ENCODE measurements around the gene P2RY1.

Gene P2RY1, protein sequence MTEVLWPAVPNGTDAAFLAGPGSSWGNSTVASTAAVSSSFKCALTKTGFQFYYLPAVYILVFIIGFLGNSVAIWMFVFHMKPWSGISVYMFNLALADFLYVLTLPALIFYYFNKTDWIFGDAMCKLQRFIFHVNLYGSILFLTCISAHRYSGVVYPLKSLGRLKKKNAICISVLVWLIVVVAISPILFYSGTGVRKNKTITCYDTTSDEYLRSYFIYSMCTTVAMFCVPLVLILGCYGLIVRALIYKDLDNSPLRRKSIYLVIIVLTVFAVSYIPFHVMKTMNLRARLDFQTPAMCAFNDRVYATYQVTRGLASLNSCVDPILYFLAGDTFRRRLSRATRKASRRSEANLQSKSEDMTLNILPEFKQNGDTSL

DNA sequence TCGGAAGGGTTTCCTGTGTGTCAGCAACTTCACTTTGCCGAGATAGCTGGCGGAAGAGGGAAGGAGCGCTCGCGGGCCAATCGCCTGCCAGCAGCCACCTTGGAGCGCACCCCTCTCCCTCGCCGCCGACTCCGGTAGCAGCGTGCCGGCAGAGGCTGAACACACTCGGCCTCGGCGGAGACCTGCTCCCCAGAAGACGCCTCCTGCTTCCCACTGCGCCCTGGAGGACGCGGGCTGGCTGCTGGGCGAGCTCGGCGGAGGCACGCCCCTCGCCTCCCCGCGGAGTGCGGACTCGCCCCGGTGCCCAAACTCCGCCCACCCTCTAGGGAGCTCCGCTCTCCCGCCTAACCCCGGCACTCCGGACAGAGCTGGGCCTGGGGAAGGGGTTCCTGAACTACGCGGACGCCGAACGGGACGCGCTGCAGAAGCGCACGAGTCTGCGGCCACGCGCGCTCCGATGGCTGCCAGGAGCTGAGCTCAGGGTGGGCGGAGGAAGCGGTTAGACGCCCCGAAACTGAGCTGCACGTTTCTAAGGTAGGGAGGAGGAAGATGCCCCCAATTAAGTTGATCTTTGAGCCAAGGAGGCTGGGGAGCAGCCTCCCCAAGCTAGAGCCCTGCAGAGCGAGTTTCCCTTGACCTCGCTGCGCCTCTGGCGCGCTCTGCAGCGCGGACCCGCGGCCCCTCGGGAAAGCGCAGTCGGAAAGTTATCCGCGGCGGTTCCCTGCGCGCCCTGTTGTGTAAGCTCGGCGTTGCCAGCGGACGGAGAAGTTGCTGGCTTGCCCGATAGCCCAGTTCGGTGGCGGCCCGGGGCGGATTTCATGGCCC, at the start of gene P2RY1:
Gene P2RY1 (plus strand): TSS at position 356 of the 825 bp plus-strand sequence. CDS start 652 bp downstream, outside the sequence.
- in situ Hi-C loops (cut with MboI; ENCODE audit: low sequenced_read_pairs) = no loop called here
- Histone ChIP-seq H3K4me3 (peak within 1 kb of the TSS; percentile 57), H3K4me1 (peaks cover 7% of the 10 kb centered on the region; the same call in 1 of the 2 replicates), H3K9me3 (no peaks in the 10 kb centered on the region), H3K27me3 (ENCODE audit: low read depth) (no peaks in the 10 kb centered on the region), H3K36me3 (replicated peaks) (no peaks in the 10 kb centered on the region)
- DNase-seq (ENCODE audit: low spot score in 2 of 2) = peak; percentile 73 to 88

DNA sequence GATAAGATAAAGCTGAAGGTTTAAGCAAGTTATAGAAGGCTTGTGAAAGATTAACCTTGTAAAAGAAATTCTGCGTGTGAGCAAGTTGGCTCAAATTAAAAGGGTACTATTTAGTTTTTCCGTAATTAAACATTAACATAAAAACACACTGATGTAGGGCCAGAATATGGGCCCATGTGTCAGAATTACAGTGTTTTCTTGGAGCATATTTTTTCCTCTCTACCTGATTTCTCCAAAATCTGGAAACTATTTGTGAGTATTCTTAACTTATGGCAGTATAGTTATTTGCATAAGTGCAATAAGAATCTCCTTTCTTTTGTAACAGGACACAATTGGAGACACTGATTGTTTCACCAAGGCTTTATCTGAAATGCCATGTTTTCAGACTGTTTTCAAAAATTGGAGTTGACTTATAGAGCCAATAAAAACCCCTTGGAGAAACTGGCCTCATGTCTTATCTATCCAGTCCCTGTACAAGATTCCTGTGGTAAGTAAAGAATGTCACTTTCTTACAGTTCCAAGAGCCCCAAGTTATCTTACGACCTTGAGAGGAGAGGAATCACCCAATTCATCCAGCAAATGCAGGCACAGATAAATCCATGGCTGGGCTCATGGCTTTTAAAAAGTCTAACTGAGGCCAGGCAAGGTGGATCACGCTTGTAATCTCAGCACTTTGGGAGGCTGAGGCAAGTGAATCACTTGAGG, 47.8 kb upstream of the P2RY1 start:
- H3K27me3 ChIP-seq (ENCODE audit: low read depth) = no peaks in the 10 kb centered on the region
- DNase-seq (ENCODE audit: low spot score in 2 of 2) = no peak
- no peaks in the 10 kb centered on the region for H3K9me3 ChIP-seq
- H3K4me1 ChIP-seq = peaks cover 13% of the 10 kb centered on the region; the same call in 1 of the 2 replicates
- no peaks in the 10 kb centered on the region for H3K36me3 ChIP-seq (replicated peaks)
- in situ Hi-C loops (cut with MboI; ENCODE audit: low sequenced_read_pairs) = no loop called here
- H3K4me3 ChIP-seq = no peak overlapping the region

DNA sequence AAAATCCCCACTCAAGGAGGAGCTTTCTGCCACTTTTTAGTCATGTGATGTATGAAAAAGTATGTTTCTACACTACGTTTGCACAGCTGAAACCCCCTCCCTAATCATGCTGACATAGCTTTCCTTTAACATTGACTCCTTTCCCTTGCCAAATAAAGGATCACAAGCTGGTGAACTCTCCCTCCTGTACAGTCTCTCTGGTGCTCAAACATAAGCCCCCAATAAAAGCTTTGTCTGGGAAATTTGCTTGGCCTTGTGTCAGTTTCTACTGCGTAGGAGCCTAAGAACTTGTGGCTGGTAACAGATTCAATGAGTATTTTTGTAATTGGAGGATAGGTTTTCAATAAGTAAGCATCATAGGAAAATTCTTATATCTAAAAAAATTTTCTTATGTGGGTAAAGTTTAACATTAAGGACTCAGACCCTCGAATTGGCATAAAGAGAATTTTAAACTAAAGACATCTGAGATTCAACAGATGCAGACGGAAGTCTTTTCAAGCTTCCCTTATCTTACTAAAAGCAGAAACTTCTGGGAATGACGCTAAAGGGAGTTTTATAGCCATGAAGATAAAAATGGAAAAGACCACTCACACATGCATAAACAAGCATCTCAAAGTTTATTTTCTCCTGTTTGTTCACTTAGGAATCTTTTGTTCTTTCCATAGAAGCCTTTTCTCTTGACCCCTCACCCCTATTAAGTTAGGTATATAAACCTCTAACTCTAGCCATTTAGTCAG, 44.1 kb upstream of the P2RY1 start:
- peak; percentile 13 to 65 for DNase-seq (ENCODE audit: low spot score in 2 of 2)
- in situ Hi-C loops (cut with MboI; ENCODE audit: low sequenced_read_pairs) = no loop called here
- Histone ChIP-seq H3K9me3 (no peaks in the 10 kb centered on the region), H3K4me1 (peaks cover 13% of the 10 kb centered on the region; the same call in 1 of the 2 replicates), H3K4me3 (no peak overlapping the region), H3K27me3 (ENCODE audit: low read depth) (no peaks in the 10 kb centered on the region), H3K36me3 (replicated peaks) (no peaks in the 10 kb centered on the region)

DNA sequence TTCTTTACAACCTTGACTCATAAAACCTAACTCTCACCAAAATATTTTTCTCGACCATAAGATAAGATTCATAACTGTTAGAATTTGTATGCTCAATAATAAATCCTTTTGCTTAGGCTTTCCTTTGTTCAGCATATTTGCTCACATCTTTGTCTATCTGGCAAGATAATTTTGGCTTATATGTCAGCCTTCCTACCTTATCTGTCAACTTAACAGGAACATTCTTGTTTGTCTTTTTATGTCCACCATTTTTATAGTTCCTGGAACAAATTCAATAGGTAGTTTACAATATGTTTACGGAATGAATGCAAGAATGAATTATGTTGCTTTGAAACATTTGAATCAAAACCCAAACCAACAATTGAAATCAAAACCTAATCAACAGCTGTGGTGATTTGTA, 41.0 kb upstream of the P2RY1 start:
- Histone ChIP-seq H3K9me3 (no peaks in the 10 kb centered on the region), H3K4me1 (peaks cover 8% of the 10 kb centered on the region; the same call in 1 of the 2 replicates), H3K4me3 (no peak overlapping the region), H3K36me3 (replicated peaks) (no peaks in the 10 kb centered on the region), H3K27me3 (ENCODE audit: low read depth) (no peaks in the 10 kb centered on the region)
- no peak for DNase-seq (ENCODE audit: low spot score in 2 of 2)
- in situ Hi-C loops (cut with MboI; ENCODE audit: low sequenced_read_pairs) = no loop called here

DNA sequence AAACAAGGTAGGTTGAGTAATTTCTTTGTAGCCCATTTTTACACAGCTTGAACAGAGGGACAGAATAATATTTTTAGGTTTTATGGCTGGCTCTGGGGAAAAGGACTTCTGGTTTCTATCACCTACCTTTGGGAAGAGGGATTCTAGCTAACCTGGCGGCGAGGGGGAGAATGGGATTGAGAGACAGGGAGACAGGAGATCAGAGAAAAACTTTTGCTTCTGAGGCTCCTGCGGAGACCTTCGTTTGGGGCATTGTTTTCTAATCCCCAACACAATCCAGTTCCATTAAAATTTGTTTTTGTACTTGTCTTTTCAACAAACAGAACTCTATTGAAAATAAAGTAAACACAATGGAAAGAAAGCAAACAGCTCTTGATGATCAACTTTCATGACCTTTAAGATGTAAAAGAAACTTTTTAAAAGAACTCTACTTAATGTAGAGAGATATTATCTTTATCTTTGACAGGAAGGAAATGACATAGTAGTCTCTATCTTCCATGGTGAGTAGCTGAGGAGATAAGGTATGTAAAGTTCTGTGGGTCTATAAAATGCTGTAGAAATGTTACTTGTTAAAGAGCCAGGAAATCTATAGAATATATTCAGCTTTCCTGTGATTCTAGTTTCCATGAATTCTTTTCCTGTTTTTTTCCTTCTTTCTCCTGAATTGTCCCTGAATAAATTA, 37.0 kb upstream of the P2RY1 start:
- H3K9me3 ChIP-seq = no peaks in the 10 kb centered on the region
- no peaks in the 10 kb centered on the region for H3K36me3 ChIP-seq (replicated peaks)
- H3K4me3 ChIP-seq = no peak overlapping the region
- in situ Hi-C loops (cut with MboI; ENCODE audit: low sequenced_read_pairs) = no loop called here
- no peaks in the 10 kb centered on the region for H3K4me1 ChIP-seq
- H3K27me3 ChIP-seq (ENCODE audit: low read depth) = no peaks in the 10 kb centered on the region
- DNase-seq (ENCODE audit: low spot score in 2 of 2) = no peak

DNA sequence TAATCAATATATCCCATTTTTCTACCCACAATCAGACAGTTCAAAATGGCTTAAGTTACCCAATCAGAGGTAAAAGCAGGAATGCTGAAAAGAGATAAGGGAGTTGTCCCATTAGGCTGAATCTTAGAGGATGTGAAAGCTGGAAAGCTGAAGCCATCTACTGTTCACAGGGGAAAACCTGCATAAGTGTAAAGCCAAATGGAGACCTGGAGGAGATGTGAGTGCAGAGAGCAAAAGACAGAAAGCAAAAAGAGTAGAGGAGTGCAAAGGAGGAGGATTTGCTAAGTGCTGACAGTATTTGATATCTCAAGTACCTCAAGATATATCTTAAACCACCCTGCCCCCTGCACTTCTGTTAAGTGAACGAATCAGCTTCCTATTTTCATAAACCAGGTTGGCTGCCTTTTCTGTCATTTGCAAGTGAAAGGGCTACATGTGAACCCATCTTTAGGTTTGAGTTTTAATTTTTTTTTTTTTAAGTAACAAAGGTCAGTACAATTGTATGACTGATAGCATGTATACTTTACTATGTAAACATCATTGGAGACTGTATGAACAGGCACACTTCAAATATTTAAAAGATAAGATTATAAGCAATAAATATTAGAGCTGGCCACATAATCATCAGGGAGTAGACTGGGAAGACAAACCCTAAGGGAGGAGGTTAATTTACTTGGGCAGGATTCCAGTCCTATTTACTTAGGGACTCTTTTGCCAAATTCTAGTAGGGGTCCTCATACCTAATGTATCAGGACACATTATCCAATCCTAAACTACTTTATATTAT, 22.8 kb upstream of the P2RY1 start:
- in situ Hi-C loops (cut with MboI; ENCODE audit: low sequenced_read_pairs) = no loop called here
- Histone ChIP-seq H3K36me3 (replicated peaks) (no peaks in the 10 kb centered on the region), H3K9me3 (no peaks in the 10 kb centered on the region), H3K4me3 (no peak overlapping the region), H3K27me3 (ENCODE audit: low read depth) (peaks cover 4% of the 10 kb centered on the region), H3K4me1 (no peaks in the 10 kb centered on the region)
- no peak for DNase-seq (ENCODE audit: low spot score in 2 of 2)

DNA sequence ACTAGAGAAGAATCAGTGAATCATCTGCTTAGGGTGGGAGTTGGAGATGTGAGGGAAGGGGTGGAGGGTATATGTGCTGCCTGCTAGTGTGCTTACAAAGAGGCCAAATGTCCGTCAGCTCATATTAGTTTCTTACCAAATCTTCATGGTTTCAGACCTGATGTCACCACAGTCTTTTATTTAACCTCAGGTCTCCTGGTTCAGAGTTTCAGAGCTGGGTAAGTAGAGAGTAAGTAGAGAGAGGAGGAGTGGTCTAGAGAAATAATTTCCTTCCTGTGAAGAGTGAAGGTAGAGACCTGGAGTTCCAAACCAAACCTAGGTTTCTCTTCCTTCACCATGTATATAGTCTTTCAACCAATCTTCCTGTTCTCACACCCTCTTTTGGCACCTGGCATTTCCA, 17.5 kb upstream of the P2RY1 start:
- Histone ChIP-seq H3K36me3 (replicated peaks) (no peaks in the 10 kb centered on the region), H3K4me3 (no peak overlapping the region), H3K4me1 (no peaks in the 10 kb centered on the region), H3K27me3 (ENCODE audit: low read depth) (peaks cover 4% of the 10 kb centered on the region; the same call in 1 of the 2 replicates), H3K9me3 (no peaks in the 10 kb centered on the region)
- in situ Hi-C loops (cut with MboI; ENCODE audit: low sequenced_read_pairs) = no loop called here
- no peak for DNase-seq (ENCODE audit: low spot score in 2 of 2)

DNA sequence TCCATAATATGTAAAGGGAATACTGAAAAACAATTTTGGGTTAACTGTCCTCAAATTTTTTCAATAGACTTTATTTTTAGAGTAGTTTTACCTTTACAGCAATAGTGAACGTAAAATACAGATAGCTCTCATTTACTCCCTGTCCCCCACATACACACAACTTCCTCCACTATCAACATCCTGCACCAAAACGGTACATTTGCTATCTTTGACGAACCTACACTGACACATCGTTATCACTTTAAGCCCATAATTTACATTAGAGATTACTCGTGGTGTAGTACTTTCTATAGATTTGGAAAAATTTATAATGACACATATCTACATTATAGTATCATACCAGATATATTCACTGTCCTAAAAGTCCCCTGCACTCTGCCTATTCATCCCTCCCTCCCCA, 16.9 kb upstream of the P2RY1 start:
- Histone ChIP-seq H3K27me3 (ENCODE audit: low read depth) (peaks cover 4% of the 10 kb centered on the region; the same call in 1 of the 2 replicates), H3K9me3 (no peaks in the 10 kb centered on the region), H3K4me3 (no peak overlapping the region), H3K36me3 (replicated peaks) (no peaks in the 10 kb centered on the region), H3K4me1 (no peaks in the 10 kb centered on the region)
- DNase-seq (ENCODE audit: low spot score in 2 of 2) = no peak
- in situ Hi-C loops (cut with MboI; ENCODE audit: low sequenced_read_pairs) = no loop called here

DNA sequence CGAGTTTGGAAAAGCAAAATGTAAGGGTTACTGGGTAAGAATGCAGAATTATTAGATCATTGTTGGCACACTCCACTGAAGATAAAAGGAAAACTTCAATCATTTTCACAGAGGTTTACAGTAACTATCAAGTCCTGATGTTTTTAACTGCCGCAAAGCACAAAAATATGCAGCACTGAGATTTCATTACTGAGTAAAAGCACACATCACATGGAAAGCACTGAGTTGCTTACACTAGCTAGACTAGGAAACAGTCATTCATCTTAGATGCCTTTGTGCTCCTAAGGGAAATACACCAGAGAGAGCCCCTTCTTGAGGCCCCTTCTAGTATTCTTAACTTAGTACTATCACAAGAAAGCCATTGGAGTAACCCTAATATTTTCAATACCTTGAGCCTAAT, 11.8 kb upstream of the P2RY1 start:
- no peak for DNase-seq (ENCODE audit: low spot score in 2 of 2)
- no peaks in the 10 kb centered on the region for H3K27me3 ChIP-seq (ENCODE audit: low read depth)
- no peaks in the 10 kb centered on the region for H3K36me3 ChIP-seq (replicated peaks)
- no peaks in the 10 kb centered on the region for H3K4me1 ChIP-seq
- H3K4me3 ChIP-seq = no peak overlapping the region
- in situ Hi-C loops (cut with MboI; ENCODE audit: low sequenced_read_pairs) = no loop called here
- H3K9me3 ChIP-seq = no peaks in the 10 kb centered on the region

DNA sequence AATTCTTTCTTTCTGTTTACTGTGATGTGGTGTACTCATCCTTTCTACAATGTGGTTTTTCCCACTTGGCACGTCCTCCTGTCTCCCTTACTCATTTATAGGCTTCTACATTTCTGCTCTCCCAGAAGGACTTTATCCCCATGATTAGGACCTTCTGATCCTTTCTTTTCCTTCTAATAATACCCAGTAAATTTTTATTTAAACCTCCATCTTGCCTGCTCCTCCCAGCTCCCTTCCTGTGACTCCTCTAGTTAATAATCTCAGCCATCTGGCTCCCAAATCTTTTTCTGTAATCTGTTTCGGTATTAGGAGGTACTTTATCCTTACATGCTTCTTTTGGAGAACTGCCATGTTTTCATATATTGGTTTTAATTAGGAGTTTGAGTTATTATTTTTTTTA, 11.2 kb upstream of the P2RY1 start:
- in situ Hi-C loops (cut with MboI; ENCODE audit: low sequenced_read_pairs) = no loop called here
- no peak for DNase-seq (ENCODE audit: low spot score in 2 of 2)
- no peaks in the 10 kb centered on the region for H3K4me1 ChIP-seq
- no peaks in the 10 kb centered on the region for H3K27me3 ChIP-seq (ENCODE audit: low read depth)
- H3K4me3 ChIP-seq = no peak overlapping the region
- H3K9me3 ChIP-seq = no peaks in the 10 kb centered on the region
- no peaks in the 10 kb centered on the region for H3K36me3 ChIP-seq (replicated peaks)

DNA sequence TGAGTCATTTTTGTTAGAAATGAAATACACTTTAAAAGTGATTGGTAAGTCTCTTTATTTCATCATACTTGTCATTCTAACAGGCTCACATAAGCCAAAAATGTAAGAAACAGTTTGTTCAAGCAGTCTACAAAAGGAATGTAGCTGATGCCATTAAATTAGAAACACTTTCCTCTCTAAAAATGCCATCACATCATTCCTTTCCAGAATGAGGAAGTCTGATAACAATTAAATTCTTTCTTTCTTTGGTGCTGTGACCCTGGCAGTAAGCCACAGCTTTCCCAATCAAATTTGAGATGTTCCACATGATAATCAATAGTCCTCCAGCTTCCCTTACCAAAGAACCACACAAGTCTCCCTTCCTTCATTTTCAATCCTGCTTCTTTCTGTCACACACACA, 9.4 kb upstream of the P2RY1 start:
- no peak for DNase-seq (ENCODE audit: low spot score in 2 of 2)
- Histone ChIP-seq H3K4me3 (no peak overlapping the region), H3K9me3 (no peaks in the 10 kb centered on the region), H3K27me3 (ENCODE audit: low read depth) (no peaks in the 10 kb centered on the region), H3K36me3 (replicated peaks) (no peaks in the 10 kb centered on the region), H3K4me1 (no peaks in the 10 kb centered on the region)
- in situ Hi-C loops (cut with MboI; ENCODE audit: low sequenced_read_pairs) = no loop called here

DNA sequence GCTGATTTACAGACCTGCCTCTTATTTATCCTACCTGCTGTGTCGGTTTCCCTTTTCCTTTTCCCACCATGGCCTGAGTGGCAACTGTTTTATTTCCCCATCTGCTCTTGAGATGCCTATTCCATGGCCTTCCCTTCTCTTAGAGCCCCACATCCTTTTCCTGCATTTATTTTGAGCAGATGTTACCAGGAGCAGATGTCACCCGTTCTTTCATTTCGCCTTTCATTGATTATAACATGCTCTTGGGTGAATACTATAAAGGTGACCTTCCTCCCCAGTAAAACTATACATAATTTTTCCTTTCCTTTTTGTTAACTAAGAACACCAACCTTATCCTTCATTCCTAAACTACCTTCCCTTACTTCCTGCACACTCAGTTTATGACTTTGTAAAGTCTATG, 8.5 kb upstream of the P2RY1 start:
- Histone ChIP-seq H3K4me3 (no peak overlapping the region), H3K27me3 (ENCODE audit: low read depth) (no peaks in the 10 kb centered on the region), H3K9me3 (no peaks in the 10 kb centered on the region), H3K36me3 (replicated peaks) (no peaks in the 10 kb centered on the region), H3K4me1 (no peaks in the 10 kb centered on the region)
- in situ Hi-C loops (cut with MboI; ENCODE audit: low sequenced_read_pairs) = no loop called here
- no peak for DNase-seq (ENCODE audit: low spot score in 2 of 2)

Data from HAP-1 (cell line).